ENCODE results near the gene PRSS48. TPM values are rescaled to one million over a fixed set of nuclear protein-coding genes. Genes with fewer than 3 reads are reported as not detected.

Gene PRSS48
- total RNA-seq, 1 experiment from 2014 or later = not detected

GRCh38 chr4:151236036-151236435 lies 40.9 kb upstream of the PRSS48 start:
- Histone ChIP-seq H3K9me2 (replicated peaks; ENCODE audit: insufficient read depth, low read length) (no peaks in the 10 kb centered on the region), H3K9ac (ENCODE audit: low read length) (no peak overlapping the region), H3K4me1 (ENCODE audit: low read length) (no peaks in the 10 kb centered on the region), H3K79me2 (ENCODE audit: low read length) (no peaks in the 10 kb centered on the region), H3K4me3 (ENCODE audit: low read length) (no peak overlapping the region), H3K9me3 (ENCODE audit: low read length) (no peaks in the 10 kb centered on the region), H4K20me1 (ENCODE audit: insufficient read depth, low read depth, low read length) (no peaks in the 10 kb centered on the region), H2AFZ (ENCODE audit: low read length) (no peak overlapping the region), H3K27ac (ENCODE audit: low read length) (no peak overlapping the region), H3K27me3 (ENCODE audit: low read length) (no peaks in the 10 kb centered on the region), H3K36me3 (ENCODE audit: insufficient read depth, low read length) (no peaks in the 10 kb centered on the region), H3K4me2 (ENCODE audit: low read depth, low read length, poor library complexity, severe bottlenecking) (no peak overlapping the region)
- no peak for DNase-seq

DNA sequence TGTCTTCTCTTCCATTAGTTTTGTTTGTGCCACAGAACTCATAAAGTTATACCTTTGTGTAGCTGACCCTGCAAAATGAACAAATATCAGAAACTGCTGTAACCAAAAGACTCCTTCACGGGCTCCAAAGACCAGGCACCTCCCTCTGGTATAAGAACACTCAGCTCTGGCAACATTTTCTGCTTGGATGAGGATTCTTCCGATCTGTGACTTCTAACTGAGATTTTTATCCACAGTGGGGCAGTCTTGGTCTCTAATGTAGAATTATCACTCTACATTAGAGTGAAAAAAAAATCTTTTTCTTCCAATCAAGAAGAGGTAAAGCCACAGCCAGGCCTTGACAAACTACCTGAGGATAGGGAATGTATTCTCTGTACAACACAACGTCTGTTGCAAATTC lies 38.5 kb upstream of the PRSS48 start:
- Histone ChIP-seq H3K9me2 (replicated peaks; ENCODE audit: insufficient read depth, low read length) (no peaks in the 10 kb centered on the region), H4K20me1 (ENCODE audit: insufficient read depth, low read depth, low read length) (no peaks in the 10 kb centered on the region), H3K27ac (ENCODE audit: low read length) (no peak overlapping the region), H3K27me3 (ENCODE audit: low read length) (no peaks in the 10 kb centered on the region), H3K4me1 (ENCODE audit: low read length) (no peaks in the 10 kb centered on the region), H3K4me2 (ENCODE audit: low read depth, low read length, poor library complexity, severe bottlenecking) (no peak overlapping the region), H2AFZ (ENCODE audit: low read length) (no peak overlapping the region), H3K9ac (ENCODE audit: low read length) (no peak overlapping the region), H3K4me3 (ENCODE audit: low read length) (no peak overlapping the region), H3K9me3 (ENCODE audit: low read length) (no peaks in the 10 kb centered on the region), H3K79me2 (ENCODE audit: low read length) (no peaks in the 10 kb centered on the region), H3K36me3 (ENCODE audit: insufficient read depth, low read length) (no peaks in the 10 kb centered on the region)
- DNase-seq = no peak

DNA sequence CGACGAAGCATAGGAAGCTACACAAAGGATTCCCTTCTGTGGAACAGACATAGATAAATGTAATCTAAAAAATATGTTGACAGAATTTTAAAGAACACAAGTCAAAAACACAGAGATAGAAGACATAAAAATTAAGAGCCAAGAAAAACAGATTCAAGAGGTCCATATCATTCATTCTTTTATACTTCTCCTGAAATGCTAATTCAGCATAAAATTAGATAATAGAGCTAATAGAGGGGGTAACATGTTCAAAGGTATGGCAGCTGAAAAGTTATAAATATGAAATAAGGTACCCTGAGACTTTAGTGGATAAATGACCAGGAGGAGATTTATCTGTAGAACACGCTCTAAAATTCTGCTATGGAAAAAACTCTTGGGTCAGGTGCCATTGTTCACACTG lies 37.4 kb upstream of the PRSS48 start:
- H3K4me1 ChIP-seq (ENCODE audit: low read length) = no peaks in the 10 kb centered on the region
- no peak overlapping the region for H2AFZ ChIP-seq (ENCODE audit: low read length)
- no peaks in the 10 kb centered on the region for H3K27me3 ChIP-seq (ENCODE audit: low read length)
- no peaks in the 10 kb centered on the region for H3K79me2 ChIP-seq (ENCODE audit: low read length)
- H3K36me3 ChIP-seq (ENCODE audit: insufficient read depth, low read length) = no peaks in the 10 kb centered on the region
- no peak overlapping the region for H3K4me2 ChIP-seq (ENCODE audit: low read depth, low read length, poor library complexity, severe bottlenecking)
- no peak overlapping the region for H3K27ac ChIP-seq (ENCODE audit: low read length)
- H4K20me1 ChIP-seq (ENCODE audit: insufficient read depth, low read depth, low read length) = no peaks in the 10 kb centered on the region
- H3K4me3 ChIP-seq (ENCODE audit: low read length) = no peak overlapping the region
- H3K9me3 ChIP-seq (ENCODE audit: low read length) = no peaks in the 10 kb centered on the region
- H3K9ac ChIP-seq (ENCODE audit: low read length) = no peak overlapping the region
- no peak for DNase-seq
- no peaks in the 10 kb centered on the region for H3K9me2 ChIP-seq (replicated peaks; ENCODE audit: insufficient read depth, low read length)

DNA sequence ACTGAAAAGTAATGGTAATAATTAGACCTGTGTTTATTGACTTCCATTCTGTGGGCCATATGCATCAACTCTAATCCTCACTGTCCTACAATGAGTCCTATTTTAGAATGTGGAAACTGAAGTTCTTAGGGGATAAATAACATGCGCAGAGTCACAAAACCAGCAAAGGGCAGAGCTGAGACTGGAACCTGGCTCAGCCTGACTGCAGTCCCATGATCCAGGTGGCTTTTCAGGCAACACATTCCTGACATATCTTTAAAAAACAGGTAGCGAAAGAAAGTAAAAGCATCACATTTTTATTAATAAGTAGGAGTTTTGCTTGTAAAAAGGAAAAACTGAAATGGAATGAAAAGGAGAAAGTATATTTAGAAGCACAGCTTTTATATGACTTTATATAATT lies 34.7 kb upstream of the PRSS48 start:
- H3K27ac ChIP-seq (ENCODE audit: low read length) = no peak overlapping the region
- H3K4me1 ChIP-seq (ENCODE audit: low read length) = no peaks in the 10 kb centered on the region
- H3K79me2 ChIP-seq (ENCODE audit: low read length) = no peaks in the 10 kb centered on the region
- H3K9ac ChIP-seq (ENCODE audit: low read length) = no peak overlapping the region
- H3K9me3 ChIP-seq (ENCODE audit: low read length) = no peaks in the 10 kb centered on the region
- H3K36me3 ChIP-seq (ENCODE audit: insufficient read depth, low read length) = no peaks in the 10 kb centered on the region
- no peak overlapping the region for H3K4me2 ChIP-seq (ENCODE audit: low read depth, low read length, poor library complexity, severe bottlenecking)
- no peak for DNase-seq
- H3K27me3 ChIP-seq (ENCODE audit: low read length) = no peaks in the 10 kb centered on the region
- no peak overlapping the region for H2AFZ ChIP-seq (ENCODE audit: low read length)
- H4K20me1 ChIP-seq (ENCODE audit: insufficient read depth, low read depth, low read length) = no peaks in the 10 kb centered on the region
- H3K4me3 ChIP-seq (ENCODE audit: low read length) = no peak overlapping the region
- no peaks in the 10 kb centered on the region for H3K9me2 ChIP-seq (replicated peaks; ENCODE audit: insufficient read depth, low read length)

DNA sequence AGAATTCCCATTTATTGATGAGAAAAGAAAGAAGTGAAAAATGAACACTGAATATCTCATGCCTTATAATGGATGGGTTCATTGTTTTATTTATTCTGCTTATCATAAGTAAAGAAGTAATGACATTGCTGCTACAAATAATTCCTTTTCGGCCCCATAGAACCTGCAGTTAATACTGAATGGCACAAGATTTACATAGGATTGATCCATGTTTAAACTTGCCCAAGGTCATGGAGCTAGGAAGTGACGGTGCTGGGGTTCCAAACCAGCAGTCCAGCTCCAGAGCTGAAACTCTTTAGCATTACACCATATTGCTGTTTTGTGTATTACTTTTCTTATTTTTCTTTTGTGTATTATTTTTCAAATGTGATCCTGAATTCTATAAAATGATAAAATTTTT lies 30.2 kb upstream of the PRSS48 start:
- no peak for DNase-seq

DNA sequence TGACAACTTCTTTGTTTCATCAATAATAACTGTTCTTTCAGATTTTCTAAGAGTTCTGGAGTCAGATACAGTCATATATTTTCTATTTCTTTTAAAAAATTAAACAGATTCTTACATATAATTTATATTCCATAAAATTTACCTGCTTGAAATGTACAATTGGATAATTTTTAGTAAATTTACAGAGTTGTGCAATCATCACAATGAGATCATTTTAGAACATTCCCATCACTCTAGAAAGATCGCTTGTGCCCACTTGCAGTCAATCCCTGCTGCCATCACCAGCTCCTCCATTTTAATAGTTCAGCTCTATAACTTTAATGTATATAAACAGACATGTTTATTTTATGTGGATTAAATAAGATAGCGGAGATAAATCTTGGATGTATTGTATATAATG lies 29.6 kb upstream of the PRSS48 start:
- no peaks in the 10 kb centered on the region for H4K20me1 ChIP-seq (ENCODE audit: insufficient read depth, low read depth, low read length)
- no peaks in the 10 kb centered on the region for H3K79me2 ChIP-seq (ENCODE audit: low read length)
- no peaks in the 10 kb centered on the region for H3K36me3 ChIP-seq (ENCODE audit: insufficient read depth, low read length)
- H3K4me3 ChIP-seq (ENCODE audit: low read length) = no peak overlapping the region
- no peak for DNase-seq
- H3K27me3 ChIP-seq (ENCODE audit: low read length) = no peaks in the 10 kb centered on the region
- no peak overlapping the region for H3K27ac ChIP-seq (ENCODE audit: low read length)
- H3K9me2 ChIP-seq (replicated peaks; ENCODE audit: insufficient read depth, low read length) = no peaks in the 10 kb centered on the region
- H3K4me1 ChIP-seq (ENCODE audit: low read length) = no peaks in the 10 kb centered on the region
- H3K4me2 ChIP-seq (ENCODE audit: low read depth, low read length, poor library complexity, severe bottlenecking) = no peak overlapping the region
- no peaks in the 10 kb centered on the region for H3K9me3 ChIP-seq (ENCODE audit: low read length)
- no peak overlapping the region for H2AFZ ChIP-seq (ENCODE audit: low read length)
- no peak overlapping the region for H3K9ac ChIP-seq (ENCODE audit: low read length)

More for the DNA sequence above, 30.2 kb upstream of the PRSS48 start:
- no peaks in the 10 kb centered on the region for H4K20me1 ChIP-seq (ENCODE audit: insufficient read depth, low read depth, low read length)
- no peak overlapping the region for H3K4me2 ChIP-seq (ENCODE audit: low read depth, low read length, poor library complexity, severe bottlenecking)
- H3K4me3 ChIP-seq (ENCODE audit: low read length) = no peak overlapping the region
- H3K27me3 ChIP-seq (ENCODE audit: low read length) = no peaks in the 10 kb centered on the region
- H3K27ac ChIP-seq (ENCODE audit: low read length) = no peak overlapping the region
- no peaks in the 10 kb centered on the region for H3K79me2 ChIP-seq (ENCODE audit: low read length)
- no peaks in the 10 kb centered on the region for H3K9me3 ChIP-seq (ENCODE audit: low read length)
- H3K9me2 ChIP-seq (replicated peaks; ENCODE audit: insufficient read depth, low read length) = no peaks in the 10 kb centered on the region
- H3K9ac ChIP-seq (ENCODE audit: low read length) = no peak overlapping the region
- H3K4me1 ChIP-seq (ENCODE audit: low read length) = no peaks in the 10 kb centered on the region
- no peaks in the 10 kb centered on the region for H3K36me3 ChIP-seq (ENCODE audit: insufficient read depth, low read length)
- H2AFZ ChIP-seq (ENCODE audit: low read length) = no peak overlapping the region

GRCh38 chr4:151248519-151248918 lies 28.4 kb upstream of the PRSS48 start:
- H3K9me2 ChIP-seq (replicated peaks; ENCODE audit: insufficient read depth, low read length) = no peaks in the 10 kb centered on the region

DNA sequence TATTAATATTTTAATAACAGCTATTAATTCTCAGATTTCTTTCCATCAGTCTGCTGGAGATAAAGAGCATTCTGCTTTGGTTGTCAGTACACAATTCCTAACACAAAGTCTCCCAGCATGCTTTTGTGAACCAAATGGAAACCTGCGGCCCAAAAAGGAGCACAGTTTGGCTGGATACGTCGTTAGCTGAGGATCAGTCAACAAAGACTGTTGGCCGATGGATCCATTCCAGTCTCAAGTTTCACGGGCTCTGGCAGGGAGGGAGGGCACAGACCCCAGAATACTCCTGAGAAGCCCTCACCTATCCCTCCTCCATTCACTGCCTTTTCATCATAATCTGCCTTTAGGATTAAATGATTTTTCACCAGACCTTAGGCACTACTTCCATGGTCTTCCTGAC lies 26.3 kb upstream of the PRSS48 start:
- H3K9ac ChIP-seq (ENCODE audit: low read length) = no peak overlapping the region
- H3K4me1 ChIP-seq (ENCODE audit: low read length) = no peaks in the 10 kb centered on the region
- no peaks in the 10 kb centered on the region for H3K27me3 ChIP-seq (ENCODE audit: low read length)
- no peak overlapping the region for H3K27ac ChIP-seq (ENCODE audit: low read length)
- H3K9me3 ChIP-seq (ENCODE audit: low read length) = no peaks in the 10 kb centered on the region
- H3K79me2 ChIP-seq (ENCODE audit: low read length) = no peaks in the 10 kb centered on the region
- DNase-seq = no peak
- H3K36me3 ChIP-seq (ENCODE audit: insufficient read depth, low read length) = no peaks in the 10 kb centered on the region
- no peak overlapping the region for H2AFZ ChIP-seq (ENCODE audit: low read length)
- H3K4me3 ChIP-seq (ENCODE audit: low read length) = no peak overlapping the region
- no peak overlapping the region for H3K4me2 ChIP-seq (ENCODE audit: low read depth, low read length, poor library complexity, severe bottlenecking)
- H4K20me1 ChIP-seq (ENCODE audit: insufficient read depth, low read depth, low read length) = no peaks in the 10 kb centered on the region
- no peaks in the 10 kb centered on the region for H3K9me2 ChIP-seq (replicated peaks; ENCODE audit: insufficient read depth, low read length)

More at GRCh38 chr4:151248519-151248918, 28.4 kb upstream of the PRSS48 start:
- Histone ChIP-seq H3K9me3 (ENCODE audit: low read length) (no peaks in the 10 kb centered on the region), H3K9ac (ENCODE audit: low read length) (no peak overlapping the region), H2AFZ (ENCODE audit: low read length) (no peak overlapping the region), H3K4me3 (ENCODE audit: low read length) (no peak overlapping the region), H3K27me3 (ENCODE audit: low read length) (no peaks in the 10 kb centered on the region), H4K20me1 (ENCODE audit: insufficient read depth, low read depth, low read length) (no peaks in the 10 kb centered on the region), H3K4me1 (ENCODE audit: low read length) (no peaks in the 10 kb centered on the region), H3K36me3 (ENCODE audit: insufficient read depth, low read length) (no peaks in the 10 kb centered on the region), H3K4me2 (ENCODE audit: low read depth, low read length, poor library complexity, severe bottlenecking) (no peak overlapping the region), H3K79me2 (ENCODE audit: low read length) (no peaks in the 10 kb centered on the region), H3K27ac (ENCODE audit: low read length) (no peak overlapping the region)
- no peak for DNase-seq
